Measurements from ENCODE around the gene NTN4.

GRCh38 chr12:95626854-95627253, 163.7 kb downstream of the NTN4 start:
- TF ChIP-seq, protein P1, sequence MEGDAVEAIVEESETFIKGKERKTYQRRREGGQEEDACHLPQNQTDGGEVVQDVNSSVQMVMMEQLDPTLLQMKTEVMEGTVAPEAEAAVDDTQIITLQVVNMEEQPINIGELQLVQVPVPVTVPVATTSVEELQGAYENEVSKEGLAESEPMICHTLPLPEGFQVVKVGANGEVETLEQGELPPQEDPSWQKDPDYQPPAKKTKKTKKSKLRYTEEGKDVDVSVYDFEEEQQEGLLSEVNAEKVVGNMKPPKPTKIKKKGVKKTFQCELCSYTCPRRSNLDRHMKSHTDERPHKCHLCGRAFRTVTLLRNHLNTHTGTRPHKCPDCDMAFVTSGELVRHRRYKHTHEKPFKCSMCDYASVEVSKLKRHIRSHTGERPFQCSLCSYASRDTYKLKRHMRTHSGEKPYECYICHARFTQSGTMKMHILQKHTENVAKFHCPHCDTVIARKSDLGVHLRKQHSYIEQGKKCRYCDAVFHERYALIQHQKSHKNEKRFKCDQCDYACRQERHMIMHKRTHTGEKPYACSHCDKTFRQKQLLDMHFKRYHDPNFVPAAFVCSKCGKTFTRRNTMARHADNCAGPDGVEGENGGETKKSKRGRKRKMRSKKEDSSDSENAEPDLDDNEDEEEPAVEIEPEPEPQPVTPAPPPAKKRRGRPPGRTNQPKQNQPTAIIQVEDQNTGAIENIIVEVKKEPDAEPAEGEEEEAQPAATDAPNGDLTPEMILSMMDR (IDR thresholded peaks at IDR 0.05) = no peak
- TF ChIP-seq POLR2A (IDR thresholded peaks at IDR 0.05) = no peak
